ENCODE results near the gene TPD52L1.

TPD52L1 gene

DNA sequence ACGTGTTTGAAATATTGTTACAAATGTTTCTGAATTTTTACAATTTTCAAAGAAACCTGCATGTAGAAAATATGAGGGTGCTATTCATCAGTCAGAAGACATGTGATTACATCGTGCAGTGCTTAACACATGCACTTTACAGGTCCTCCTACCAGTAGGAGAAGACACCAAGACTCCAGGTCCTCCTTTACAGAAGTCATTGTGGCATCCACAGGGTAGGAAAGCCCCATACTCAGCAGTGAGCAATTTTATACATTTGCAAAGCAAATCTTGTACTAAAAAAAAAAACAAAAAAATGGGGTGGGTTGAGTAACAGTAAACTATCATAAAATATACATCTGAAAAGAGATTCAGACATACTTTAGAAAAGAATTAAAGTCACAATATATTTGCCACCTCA, 14.0 kb downstream of the TPD52L1 start:
- TF ChIP-seq OSR1 (CRISPR knock-in tag; IDR thresholded peaks at IDR 0.05) = no peak
- TF ChIP-seq ISL1 (CRISPR knock-in tag; IDR thresholded peaks at IDR 0.05) = no peak
- TF ChIP-seq ZFP30 (CRISPR knock-in tag; IDR thresholded peaks at IDR 0.05) = no peak
- TF ChIP-seq TCF4 (CRISPR knock-in tag; IDR thresholded peaks at IDR 0.05; ENCODE audit: borderline replicate concordance) = no peak
- TF ChIP-seq ZC3H10 (CRISPR knock-in tag; IDR thresholded peaks at IDR 0.05) = no peak
- TF ChIP-seq ZFP3 (CRISPR knock-in tag; IDR thresholded peaks at IDR 0.05) = no peak
- TF ChIP-seq, protein P1, sequence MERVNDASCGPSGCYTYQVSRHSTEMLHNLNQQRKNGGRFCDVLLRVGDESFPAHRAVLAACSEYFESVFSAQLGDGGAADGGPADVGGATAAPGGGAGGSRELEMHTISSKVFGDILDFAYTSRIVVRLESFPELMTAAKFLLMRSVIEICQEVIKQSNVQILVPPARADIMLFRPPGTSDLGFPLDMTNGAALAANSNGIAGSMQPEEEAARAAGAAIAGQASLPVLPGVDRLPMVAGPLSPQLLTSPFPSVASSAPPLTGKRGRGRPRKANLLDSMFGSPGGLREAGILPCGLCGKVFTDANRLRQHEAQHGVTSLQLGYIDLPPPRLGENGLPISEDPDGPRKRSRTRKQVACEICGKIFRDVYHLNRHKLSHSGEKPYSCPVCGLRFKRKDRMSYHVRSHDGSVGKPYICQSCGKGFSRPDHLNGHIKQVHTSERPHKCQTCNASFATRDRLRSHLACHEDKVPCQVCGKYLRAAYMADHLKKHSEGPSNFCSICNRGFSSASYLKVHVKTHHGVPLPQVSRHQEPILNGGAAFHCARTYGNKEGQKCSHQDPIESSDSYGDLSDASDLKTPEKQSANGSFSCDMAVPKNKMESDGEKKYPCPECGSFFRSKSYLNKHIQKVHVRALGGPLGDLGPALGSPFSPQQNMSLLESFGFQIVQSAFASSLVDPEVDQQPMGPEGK (CRISPR knock-in tag; IDR thresholded peaks at IDR 0.05; ENCODE audit: borderline replicate concordance) = no peak
- no peak for TF ChIP-seq ESRRG (CRISPR knock-in tag; IDR thresholded peaks at IDR 0.05)
- TF ChIP-seq, protein P2, sequence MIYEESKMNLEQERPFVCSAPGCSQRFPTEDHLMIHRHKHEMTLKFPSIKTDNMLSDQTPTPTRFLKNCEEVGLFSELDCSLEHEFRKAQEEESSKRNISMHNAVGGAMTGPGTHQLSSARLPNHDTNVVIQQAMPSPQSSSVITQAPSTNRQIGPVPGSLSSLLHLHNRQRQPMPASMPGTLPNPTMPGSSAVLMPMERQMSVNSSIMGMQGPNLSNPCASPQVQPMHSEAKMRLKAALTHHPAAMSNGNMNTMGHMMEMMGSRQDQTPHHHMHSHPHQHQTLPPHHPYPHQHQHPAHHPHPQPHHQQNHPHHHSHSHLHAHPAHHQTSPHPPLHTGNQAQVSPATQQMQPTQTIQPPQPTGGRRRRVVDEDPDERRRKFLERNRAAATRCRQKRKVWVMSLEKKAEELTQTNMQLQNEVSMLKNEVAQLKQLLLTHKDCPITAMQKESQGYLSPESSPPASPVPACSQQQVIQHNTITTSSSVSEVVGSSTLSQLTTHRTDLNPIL (CRISPR knock-in tag; IDR thresholded peaks at IDR 0.05; ENCODE audit: low read depth) = no peak
- no peak for TF ChIP-seq SNAI2 (CRISPR knock-in tag; IDR thresholded peaks at IDR 0.05)
- no peak for TF ChIP-seq BACH2 (CRISPR knock-in tag; IDR thresholded peaks at IDR 0.05; ENCODE audit: borderline replicate concordance)
- no peak for TF ChIP-seq ARNTL (CRISPR knock-in tag; IDR thresholded peaks at IDR 0.05; ENCODE audit: borderline replicate concordance, low read depth)
- no peak for TF ChIP-seq ZNF565 (CRISPR knock-in tag; conservative IDR thresholded peaks at IDR 0.05; ENCODE audit: low read depth)
- TF ChIP-seq TOX (CRISPR knock-in tag; IDR thresholded peaks at IDR 0.05; ENCODE audit: borderline replicate concordance) = no peak
- no peak for TF ChIP-seq ZNF8 (CRISPR knock-in tag; IDR thresholded peaks at IDR 0.05)
- TF ChIP-seq PPARA (CRISPR knock-in tag; IDR thresholded peaks at IDR 0.05; ENCODE audit: borderline replicate concordance) = no peak
- TF ChIP-seq CSDC2 (CRISPR knock-in tag; IDR thresholded peaks at IDR 0.05) = no peak
- TF ChIP-seq, protein P3, sequence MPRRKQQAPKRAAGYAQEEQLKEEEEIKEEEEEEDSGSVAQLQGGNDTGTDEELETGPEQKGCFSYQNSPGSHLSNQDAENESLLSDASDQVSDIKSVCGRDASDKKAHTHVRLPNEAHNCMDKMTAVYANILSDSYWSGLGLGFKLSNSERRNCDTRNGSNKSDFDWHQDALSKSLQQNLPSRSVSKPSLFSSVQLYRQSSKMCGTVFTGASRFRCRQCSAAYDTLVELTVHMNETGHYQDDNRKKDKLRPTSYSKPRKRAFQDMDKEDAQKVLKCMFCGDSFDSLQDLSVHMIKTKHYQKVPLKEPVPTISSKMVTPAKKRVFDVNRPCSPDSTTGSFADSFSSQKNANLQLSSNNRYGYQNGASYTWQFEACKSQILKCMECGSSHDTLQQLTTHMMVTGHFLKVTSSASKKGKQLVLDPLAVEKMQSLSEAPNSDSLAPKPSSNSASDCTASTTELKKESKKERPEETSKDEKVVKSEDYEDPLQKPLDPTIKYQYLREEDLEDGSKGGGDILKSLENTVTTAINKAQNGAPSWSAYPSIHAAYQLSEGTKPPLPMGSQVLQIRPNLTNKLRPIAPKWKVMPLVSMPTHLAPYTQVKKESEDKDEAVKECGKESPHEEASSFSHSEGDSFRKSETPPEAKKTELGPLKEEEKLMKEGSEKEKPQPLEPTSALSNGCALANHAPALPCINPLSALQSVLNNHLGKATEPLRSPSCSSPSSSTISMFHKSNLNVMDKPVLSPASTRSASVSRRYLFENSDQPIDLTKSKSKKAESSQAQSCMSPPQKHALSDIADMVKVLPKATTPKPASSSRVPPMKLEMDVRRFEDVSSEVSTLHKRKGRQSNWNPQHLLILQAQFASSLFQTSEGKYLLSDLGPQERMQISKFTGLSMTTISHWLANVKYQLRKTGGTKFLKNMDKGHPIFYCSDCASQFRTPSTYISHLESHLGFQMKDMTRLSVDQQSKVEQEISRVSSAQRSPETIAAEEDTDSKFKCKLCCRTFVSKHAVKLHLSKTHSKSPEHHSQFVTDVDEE (CRISPR knock-in tag; IDR thresholded peaks at IDR 0.05) = no peak
- no peak for TF ChIP-seq RARB (CRISPR knock-in tag; IDR thresholded peaks at IDR 0.05)
- ATAC-seq = no peak

DNA sequence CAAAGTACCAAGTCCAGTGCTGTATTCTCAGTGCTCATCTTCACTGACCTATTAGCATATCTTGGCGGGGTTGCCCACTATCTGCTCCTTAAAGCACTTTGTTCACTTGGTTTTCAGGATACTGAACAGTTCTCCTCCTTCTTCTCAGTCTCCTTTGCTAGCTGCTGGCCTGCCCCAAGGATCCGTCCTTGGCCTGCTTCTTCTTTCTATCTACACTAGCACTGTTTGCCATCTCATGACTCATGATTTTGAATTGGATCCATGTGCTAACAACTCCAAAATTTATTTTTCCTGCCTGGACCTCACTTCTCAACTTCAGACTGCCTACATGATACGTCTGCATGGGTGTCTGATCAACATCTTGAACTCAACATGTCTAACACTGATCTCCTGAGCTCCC, 15.5 kb downstream of the TPD52L1 start:
- TF ChIP-seq, protein P4, sequence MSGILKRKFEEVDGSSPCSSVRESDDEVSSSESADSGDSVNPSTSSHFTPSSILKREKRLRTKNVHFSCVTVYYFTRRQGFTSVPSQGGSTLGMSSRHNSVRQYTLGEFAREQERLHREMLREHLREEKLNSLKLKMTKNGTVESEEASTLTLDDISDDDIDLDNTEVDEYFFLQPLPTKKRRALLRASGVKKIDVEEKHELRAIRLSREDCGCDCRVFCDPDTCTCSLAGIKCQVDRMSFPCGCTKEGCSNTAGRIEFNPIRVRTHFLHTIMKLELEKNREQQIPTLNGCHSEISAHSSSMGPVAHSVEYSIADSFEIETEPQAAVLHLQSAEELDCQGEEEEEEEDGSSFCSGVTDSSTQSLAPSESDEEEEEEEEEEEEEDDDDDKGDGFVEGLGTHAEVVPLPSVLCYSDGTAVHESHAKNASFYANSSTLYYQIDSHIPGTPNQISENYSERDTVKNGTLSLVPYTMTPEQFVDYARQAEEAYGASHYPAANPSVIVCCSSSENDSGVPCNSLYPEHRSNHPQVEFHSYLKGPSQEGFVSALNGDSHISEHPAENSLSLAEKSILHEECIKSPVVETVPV (CRISPR knock-in tag; IDR thresholded peaks at IDR 0.05) = no peak
- no peak for TF ChIP-seq PPARA (CRISPR knock-in tag; IDR thresholded peaks at IDR 0.05; ENCODE audit: borderline replicate concordance)
- no peak for ATAC-seq

DNA sequence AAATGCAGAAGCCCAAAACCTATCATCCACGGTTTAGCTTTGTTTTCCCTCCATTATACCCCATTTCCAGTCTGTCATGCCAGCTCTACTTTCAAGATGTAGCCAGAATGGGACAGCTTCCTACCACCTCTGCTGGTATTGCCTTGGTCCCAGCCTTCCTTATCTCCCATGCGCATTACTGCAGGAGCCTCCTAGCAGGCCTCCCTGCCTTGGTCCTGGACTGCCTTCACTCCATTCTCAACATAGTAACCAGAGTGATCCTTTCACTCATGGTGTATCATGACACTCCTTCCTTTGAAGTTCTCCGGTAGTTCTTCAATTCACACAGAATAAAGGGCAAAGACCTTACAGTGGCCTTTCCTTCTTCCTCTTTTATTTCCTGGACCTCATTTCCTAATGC, 15.9 kb downstream of the TPD52L1 start:
- no peak for ATAC-seq
- TF ChIP-seq PPARA (CRISPR knock-in tag; IDR thresholded peaks at IDR 0.05; ENCODE audit: borderline replicate concordance) (no peak), BACH2 (CRISPR knock-in tag; IDR thresholded peaks at IDR 0.05; ENCODE audit: borderline replicate concordance) (no peak), ZNF70 (CRISPR knock-in tag; IDR thresholded peaks at IDR 0.05) (no peak), ZNF565 (CRISPR knock-in tag; conservative IDR thresholded peaks at IDR 0.05; ENCODE audit: low read depth) (no peak), ZC3H10 (CRISPR knock-in tag; IDR thresholded peaks at IDR 0.05) (no peak), TOX (CRISPR knock-in tag; IDR thresholded peaks at IDR 0.05; ENCODE audit: borderline replicate concordance) (no peak), TCF4 (CRISPR knock-in tag; IDR thresholded peaks at IDR 0.05; ENCODE audit: borderline replicate concordance) (no peak), ESRRG (CRISPR knock-in tag; IDR thresholded peaks at IDR 0.05) (no peak), ISL1 (CRISPR knock-in tag; IDR thresholded peaks at IDR 0.05) (no peak), ZFP30 (CRISPR knock-in tag; IDR thresholded peaks at IDR 0.05) (no peak), RARB (CRISPR knock-in tag; IDR thresholded peaks at IDR 0.05) (no peak), ZFP3 (CRISPR knock-in tag; IDR thresholded peaks at IDR 0.05) (no peak)
- TF ChIP-seq, protein P4 (CRISPR knock-in tag; IDR thresholded peaks at IDR 0.05) = no peak
- TF ChIP-seq, protein P3 (CRISPR knock-in tag; IDR thresholded peaks at IDR 0.05) = no peak
- TF ChIP-seq, protein P2 (CRISPR knock-in tag; IDR thresholded peaks at IDR 0.05; ENCODE audit: low read depth) = no peak

Measured in SK-N-SH treated with all-trans-retinoic acid at 6 μM for 48 hours (cell line).